Measurements from ENCODE around the gene CAPN15.

The CAPN15 gene

GRCh38 chr16:523097-523741 is 4.3 kb upstream of the CAPN15 start:
- H3K4me3 ChIP-seq (ENCODE audit: low read depth, low read length) = no peak overlapping the region
- no peak for TF ChIP-seq CTCF (IDR thresholded peaks at IDR 0.05; ENCODE audit: low read depth, low read length)
- TF ChIP-seq POLR2A (IDR thresholded peaks at IDR 0.05; ENCODE audit: extremely low read depth, insufficient read length) = no peak
- no peak for TF ChIP-seq MAX (IDR thresholded peaks at IDR 0.05; ENCODE audit: low read depth, low read length)
- TF ChIP-seq MYC (IDR thresholded peaks at IDR 0.05; ENCODE audit: low read depth, low read length) = no peak
- no peak for DNase-seq (ENCODE audit: low read depth)

GRCh38 chr16:524274-525040 is 3.1 kb upstream of the CAPN15 start:
- TF ChIP-seq MAX (IDR thresholded peaks at IDR 0.05; ENCODE audit: low read depth, low read length) (no peak), CTCF (IDR thresholded peaks at IDR 0.05; ENCODE audit: low read depth, low read length) (no peak), POLR2A (IDR thresholded peaks at IDR 0.05; ENCODE audit: extremely low read depth, insufficient read length) (no peak), MYC (IDR thresholded peaks at IDR 0.05; ENCODE audit: low read depth, low read length) (no peak)

GRCh38 chr16:525123-525519 is 2.4 kb upstream of the CAPN15 start:
- TF ChIP-seq MYC (IDR thresholded peaks at IDR 0.05; ENCODE audit: low read depth, low read length) = no peak
- no peak for TF ChIP-seq CTCF (IDR thresholded peaks at IDR 0.05; ENCODE audit: low read depth, low read length)
- no peak for TF ChIP-seq MAX (IDR thresholded peaks at IDR 0.05; ENCODE audit: low read depth, low read length)
- TF ChIP-seq POLR2A (IDR thresholded peaks at IDR 0.05; ENCODE audit: extremely low read depth, insufficient read length) = no peak
- no peak for DNase-seq (ENCODE audit: low read depth)
- H3K4me3 ChIP-seq (ENCODE audit: low read depth, low read length) = no peak overlapping the region

More at GRCh38 chr16:524274-525040, 3.1 kb upstream of the CAPN15 start:
- no peak for DNase-seq (ENCODE audit: low read depth)
- no peak overlapping the region for H3K4me3 ChIP-seq (ENCODE audit: low read depth, low read length)

- TF ChIP-seq MYC (IDR thresholded peaks at IDR 0.05; ENCODE audit: low read depth, low read length) (no peak), MAX (IDR thresholded peaks at IDR 0.05; ENCODE audit: low read depth, low read length) (no peak; the same call in 1 of the 2 replicates), CTCF (IDR thresholded peaks at IDR 0.05; ENCODE audit: low read depth, low read length) (no peak), POLR2A (IDR thresholded peaks at IDR 0.05; ENCODE audit: extremely low read depth, insufficient read length) (no peak)
- DNase-seq (ENCODE audit: low read depth) = peak; percentile 76
- H3K4me3 ChIP-seq (ENCODE audit: low read depth, low read length) = peak overlapping the region; percentile 69
These were observed 1.9 kb upstream of the CAPN15 start for GRCh38 chr16:525520-526180.

- peak; percentile 52 for DNase-seq (ENCODE audit: low read depth)
- peak overlapping the region; percentile 69 for H3K4me3 ChIP-seq (ENCODE audit: low read depth, low read length)
- TF ChIP-seq MAX (IDR thresholded peaks at IDR 0.05; ENCODE audit: low read depth, low read length) (peak; percentile 45), MYC (IDR thresholded peaks at IDR 0.05; ENCODE audit: low read depth, low read length) (no peak)
These were observed 1.1 kb upstream of the CAPN15 start for GRCh38 chr16:526181-527014.
